GM12801 (cell line): Measurements from ENCODE around the gene TAMALIN.

ENCODE experiments used
- CTCF ChIP-seq: IDR thresholded peaks from one replicate; pipeline ENCODE4 v1.5.1; 2011; ENCODE audit warnings: control low read depth; ENCODE audit not compliant: insufficient read length; ENCODE audit errors: extremely low read depth

Gene TAMALIN

GRCh38 chr12:51974646-51975045, 32.1 kb upstream of the TAMALIN start:
- TF ChIP-seq CTCF = no peak

GRCh38 chr12:51975196-51975595, 31.6 kb upstream of the TAMALIN start:
- TF ChIP-seq CTCF = no peak

GRCh38 chr12:51976376-51977160, 30.2 kb upstream of the TAMALIN start:
- TF ChIP-seq CTCF = no peak

- no peak for TF ChIP-seq CTCF
Observed at GRCh38 chr12:51977320-51977753, 29.4 kb upstream of the TAMALIN start.

- no peak for TF ChIP-seq CTCF
Observed at GRCh38 chr12:51980051-51980808, 26.5 kb upstream of the TAMALIN start.

GRCh38 chr12:51980809-51981127, 26.0 kb upstream of the TAMALIN start:
- no peak for TF ChIP-seq CTCF

- TF ChIP-seq CTCF = no peak
Observed at GRCh38 chr12:51984657-51985056, 22.1 kb upstream of the TAMALIN start.
